NCI-H2029 (cell line): ENCODE measurements around the gene CRYBG1.
"Not testable (repeated sequence)": the region's sequence is repeated elsewhere in the genome, so short reads cannot be mapped to it uniquely, and the experiment has no call there.

Experiments
- DNase-seq: peaks from one replicate; lab custom pipeline; 2025; lab: John Stamatoyannopoulos, UW

Gene CRYBG1

GRCh38 chr6:106528521-106528920 lies 168.0 kb downstream of the CRYBG1 start:
- no peak for DNase-seq

- no peak for DNase-seq
Measured at GRCh38 chr6:106529438-106529837, 168.9 kb downstream of the CRYBG1 start.

DNA sequence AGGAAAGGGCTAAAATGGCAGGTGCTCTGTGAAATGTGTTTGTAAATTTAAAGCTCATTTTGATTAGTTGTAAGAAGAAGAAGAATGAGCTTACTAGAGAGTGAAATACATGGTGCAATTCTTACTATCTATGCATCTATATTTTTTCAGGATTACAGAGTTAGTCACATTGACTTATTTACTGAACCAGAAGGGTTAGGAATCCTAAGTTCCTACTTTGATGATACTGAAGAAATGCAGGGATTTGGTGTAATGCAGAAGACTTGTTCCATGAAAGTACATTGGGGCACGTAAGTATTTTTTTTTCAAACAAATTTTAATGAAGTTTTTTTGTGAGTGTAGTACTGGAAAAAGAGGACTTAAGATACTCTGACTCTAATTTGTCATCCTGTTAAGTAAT lies 169.5 kb downstream of the CRYBG1 start:
- DNase-seq, result no peak

GRCh38 chr6:106530502-106530901 lies 170.0 kb downstream of the CRYBG1 start:
- no peak for DNase-seq

DNA sequence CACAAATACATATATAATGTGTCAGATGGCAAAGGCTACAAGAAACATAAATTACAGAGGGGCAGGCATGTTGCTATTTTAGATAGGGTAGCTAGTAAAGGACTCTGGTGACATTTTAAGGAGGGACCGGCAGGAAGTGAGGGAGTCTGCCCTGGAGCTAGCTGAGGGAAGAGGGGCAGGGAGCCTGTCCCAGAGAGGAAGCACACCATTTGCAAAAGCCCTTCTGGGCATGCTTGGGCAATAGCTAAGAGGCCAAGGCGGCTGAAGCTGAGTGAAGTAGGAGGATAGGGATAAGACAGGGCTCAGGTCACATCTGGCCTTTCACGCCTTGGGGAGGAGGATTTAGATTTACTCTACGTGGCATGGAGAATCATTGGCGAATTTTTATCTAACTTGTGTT lies 172.5 kb downstream of the CRYBG1 start:
- DNase-seq, result no peak

- no peak for DNase-seq
Measured at GRCh38 chr6:106534004-106534403, 173.5 kb downstream of the CRYBG1 start.

GRCh38 chr6:106534564-106534982 lies 174.1 kb downstream of the CRYBG1 start:
- no peak for DNase-seq

DNA sequence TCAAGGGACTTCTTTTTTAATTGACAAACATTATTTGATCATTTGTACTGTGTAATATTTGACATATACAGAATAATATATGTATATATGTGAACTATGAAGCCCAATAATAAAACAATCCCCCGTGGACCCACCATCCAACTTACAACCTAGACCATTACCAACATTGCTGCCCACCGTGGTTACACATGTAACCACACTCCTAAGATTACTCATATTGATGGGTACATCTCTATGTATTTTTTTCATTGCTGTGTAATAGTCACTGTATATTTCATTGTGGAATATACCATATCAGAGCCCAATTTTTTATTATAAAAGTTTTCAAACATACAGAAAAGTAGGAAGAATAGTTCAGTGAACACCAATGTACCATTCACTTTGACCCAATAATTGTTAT lies 174.5 kb downstream of the CRYBG1 start:
- DNase-seq, result no peak

- no peak for DNase-seq
Measured at GRCh38 chr6:106536357-106536756, 175.8 kb downstream of the CRYBG1 start.

DNA sequence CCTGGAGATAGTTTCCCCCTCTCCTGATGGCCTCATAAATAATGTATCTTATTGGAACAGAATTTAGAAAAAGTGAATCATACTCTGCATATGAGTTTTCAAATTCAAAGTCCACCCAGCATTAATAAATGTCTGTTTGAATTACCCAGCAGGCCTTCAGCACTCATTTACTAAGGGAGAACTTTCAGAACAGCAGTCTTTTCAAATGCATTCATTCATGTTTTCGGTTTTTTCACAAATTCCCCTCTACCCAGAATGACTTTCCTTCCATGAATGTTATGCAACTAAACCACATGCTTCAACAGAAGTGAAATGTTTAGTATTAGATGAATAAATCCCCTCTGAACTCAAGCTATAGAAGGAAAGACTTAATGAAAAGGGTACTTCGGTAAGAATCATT lies 176.3 kb downstream of the CRYBG1 start:
- DNase-seq, result no peak

GRCh38 chr6:106537662-106538061 lies 177.1 kb downstream of the CRYBG1 start:
- no peak for DNase-seq

DNA sequence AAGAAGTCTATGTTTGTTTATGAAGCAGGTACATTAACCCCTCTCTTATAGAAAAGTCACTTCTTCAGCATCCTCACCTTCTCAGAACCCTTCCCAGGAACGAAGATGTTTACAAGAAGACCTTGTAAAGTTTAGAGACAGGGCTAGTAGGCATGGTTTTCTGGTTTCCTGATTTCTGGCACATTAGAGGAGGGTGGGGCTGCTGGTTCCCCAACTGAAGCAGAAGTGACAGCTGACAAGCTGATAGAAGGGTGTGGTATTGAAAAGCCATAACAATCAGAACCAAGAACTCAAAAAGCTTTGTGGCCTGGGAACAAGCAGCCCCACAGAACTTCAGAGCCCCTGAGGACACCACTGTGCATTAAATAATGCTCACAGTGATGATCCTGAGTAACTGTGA lies 177.6 kb downstream of the CRYBG1 start:
- no peak for DNase-seq

GRCh38 chr6:106539936-106540335 lies 179.4 kb downstream of the CRYBG1 start:
- DNase-seq, result no peak

- no peak for DNase-seq
Measured at GRCh38 chr6:106540432-106540831, 179.9 kb downstream of the CRYBG1 start.

DNA sequence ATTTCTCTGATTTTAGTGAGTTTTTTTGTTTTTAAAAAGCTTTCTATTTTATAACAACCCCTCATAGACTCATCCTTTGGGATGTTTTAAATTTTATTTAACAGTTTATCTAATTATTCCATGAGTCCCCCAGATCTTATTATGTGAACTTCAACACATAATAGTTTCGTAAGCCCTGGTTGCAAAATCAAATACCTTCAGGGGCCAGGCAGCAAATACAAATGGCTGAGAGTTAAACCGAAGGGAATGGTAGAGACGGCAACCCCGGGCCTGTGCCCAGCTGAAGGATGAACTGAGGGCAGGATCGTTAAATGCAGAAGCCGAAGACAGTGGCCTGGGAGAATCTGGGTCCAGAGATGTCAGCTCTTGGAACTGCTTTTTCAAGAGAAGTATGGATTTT lies 180.4 kb downstream of the CRYBG1 start:
- no peak for DNase-seq

DNA sequence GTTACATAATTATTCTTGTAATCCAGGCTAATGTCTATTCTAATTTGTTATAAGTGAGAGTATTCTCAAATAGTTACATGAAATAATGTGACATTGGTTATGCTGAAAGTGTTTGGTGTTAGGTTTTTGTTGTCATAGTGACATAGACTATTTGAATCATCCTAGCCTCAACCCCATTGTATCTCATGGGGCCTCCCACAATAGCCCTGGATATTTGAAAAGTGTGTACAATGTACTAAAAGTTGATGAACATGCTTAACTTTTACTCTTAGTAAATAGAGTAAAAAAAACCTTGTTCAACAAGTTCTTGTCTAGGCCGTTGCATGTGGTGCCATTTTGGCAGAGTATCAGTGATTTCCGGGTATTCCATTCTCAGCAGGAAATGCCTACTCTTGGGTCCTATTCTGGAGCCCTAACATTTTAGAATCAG lies 185.8 kb downstream of the CRYBG1 start:
- DNase-seq, result no peak

DNA sequence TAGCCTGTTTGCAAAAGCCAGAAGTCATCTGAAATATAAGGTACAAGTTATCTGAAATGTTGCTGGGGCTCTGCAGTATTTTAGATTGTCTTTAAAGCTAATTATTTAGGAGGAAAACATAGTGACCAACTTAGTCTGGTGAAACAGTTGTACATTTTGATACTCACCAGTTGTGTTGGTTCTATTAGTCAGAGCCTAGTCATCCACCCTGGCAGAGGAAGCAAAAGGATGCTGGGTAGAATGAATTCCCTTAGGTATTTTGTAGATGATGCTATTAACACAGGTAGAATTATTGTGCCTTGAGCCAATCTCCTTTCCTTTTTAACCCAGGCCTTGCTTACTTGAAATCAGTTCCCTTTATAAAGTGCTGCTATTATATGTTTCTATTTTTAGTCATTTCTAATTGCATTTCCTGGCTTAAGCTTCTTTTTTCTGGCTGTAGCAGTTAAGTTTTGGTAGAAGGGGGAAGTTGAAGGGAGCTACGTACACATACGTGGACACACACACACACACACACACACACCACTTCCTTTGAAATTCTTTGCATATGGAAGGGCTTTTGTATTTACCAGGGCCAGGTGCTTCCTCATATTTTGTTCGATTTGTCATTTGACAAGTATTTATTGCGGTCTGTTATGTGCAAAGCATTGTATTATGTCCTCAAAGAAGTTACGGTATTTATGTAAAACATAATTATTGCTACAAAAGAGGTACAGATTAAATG lies 186.3 kb downstream of the CRYBG1 start:
- DNase-seq, result no peak

GRCh38 chr6:106547601-106548453 lies 187.3 kb downstream of the CRYBG1 start:
- no peak for DNase-seq

DNA sequence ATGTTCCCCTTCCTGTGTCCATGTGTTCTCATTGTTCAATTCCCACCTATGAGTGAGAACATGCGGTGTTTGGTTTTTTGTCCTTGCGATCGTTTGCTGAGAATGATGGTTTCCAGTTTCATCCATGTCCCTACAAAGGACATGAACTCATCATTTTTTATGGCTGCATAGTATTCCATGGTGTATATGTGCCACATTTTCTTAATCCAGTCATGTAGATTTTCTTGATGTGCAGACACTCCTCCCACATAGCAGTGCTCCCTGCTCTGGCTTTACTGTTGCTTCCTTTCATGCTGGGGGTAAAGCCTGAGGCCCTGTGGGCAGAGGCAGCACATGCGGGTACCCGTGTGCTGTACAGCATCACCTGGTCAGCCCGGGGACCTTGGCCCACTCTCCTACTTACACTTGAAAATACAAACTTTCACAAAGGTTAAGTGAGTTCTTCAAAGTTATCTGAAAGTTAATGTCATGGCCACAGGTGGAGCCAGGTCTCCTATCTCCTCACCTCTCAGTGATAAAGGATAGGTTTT lies 188.5 kb downstream of the CRYBG1 start:
- DNase-seq, result not testable (repeated sequence)

GRCh38 chr6:106549521-106549920 lies 189.0 kb downstream of the CRYBG1 start:
- no peak for DNase-seq

DNA sequence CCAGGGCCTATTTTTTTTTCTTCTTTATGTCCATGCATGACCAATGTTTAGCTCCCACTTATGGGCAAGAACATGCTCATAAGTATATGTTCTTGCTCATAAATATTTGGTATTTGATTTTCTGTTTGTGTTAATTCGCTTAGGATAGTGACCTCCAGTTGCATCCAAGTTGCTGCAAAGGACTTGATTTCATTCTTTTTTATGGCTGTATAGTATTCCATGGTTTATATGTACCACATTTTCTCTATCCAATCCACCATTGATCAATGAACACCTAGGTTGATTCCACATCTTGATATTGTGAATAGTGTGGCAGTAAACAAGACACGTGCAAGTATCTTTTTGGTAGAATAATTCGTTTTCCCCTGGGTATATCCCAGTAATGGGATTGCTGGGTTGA lies 190.6 kb downstream of the CRYBG1 start:
- no peak for DNase-seq

DNA sequence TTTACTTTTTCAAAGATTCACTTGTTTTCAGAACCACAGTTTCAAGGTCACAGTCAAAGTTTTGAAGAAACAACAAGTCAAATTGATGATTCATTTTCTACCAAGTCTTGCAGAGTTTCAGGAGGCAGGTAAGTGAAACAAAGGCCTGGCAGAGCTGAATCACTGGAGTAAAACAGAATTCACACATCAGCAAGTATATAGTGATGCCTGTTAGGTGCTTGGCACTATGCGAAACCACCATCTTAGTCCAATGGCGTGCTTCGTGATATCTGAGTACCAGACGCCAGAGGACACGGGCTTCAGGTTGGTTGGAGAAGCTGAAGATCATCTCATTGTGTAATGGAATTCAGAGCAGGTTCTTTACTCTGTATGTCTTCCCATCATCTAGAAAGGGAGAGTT lies 192.9 kb downstream of the CRYBG1 start:
- no peak for DNase-seq

DNA sequence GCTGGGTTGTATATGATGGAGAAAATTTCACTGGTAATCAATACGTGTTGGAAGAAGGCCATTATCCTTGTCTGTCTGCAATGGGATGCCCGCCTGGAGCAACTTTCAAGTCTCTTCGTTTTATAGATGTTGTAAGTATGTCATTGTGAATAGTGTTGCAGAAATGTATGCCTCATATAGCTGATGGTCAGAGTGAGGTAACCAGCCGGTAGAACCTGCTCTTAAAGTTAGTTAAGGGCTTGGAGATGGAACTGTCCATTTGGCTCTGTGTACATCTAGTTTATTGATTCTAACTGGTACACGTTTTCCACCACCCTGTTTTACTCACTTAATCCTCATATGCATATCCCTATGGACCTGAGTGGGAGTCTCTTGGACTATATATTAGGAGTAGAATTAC lies 195.2 kb downstream of the CRYBG1 start:
- DNase-seq, result no peak
